ENCODE measurements around the gene GABRQ.
A peak's percentile ranks its signal among the peaks of the same experiment; 100 is the strongest.

Gene GABRQ

DNA sequence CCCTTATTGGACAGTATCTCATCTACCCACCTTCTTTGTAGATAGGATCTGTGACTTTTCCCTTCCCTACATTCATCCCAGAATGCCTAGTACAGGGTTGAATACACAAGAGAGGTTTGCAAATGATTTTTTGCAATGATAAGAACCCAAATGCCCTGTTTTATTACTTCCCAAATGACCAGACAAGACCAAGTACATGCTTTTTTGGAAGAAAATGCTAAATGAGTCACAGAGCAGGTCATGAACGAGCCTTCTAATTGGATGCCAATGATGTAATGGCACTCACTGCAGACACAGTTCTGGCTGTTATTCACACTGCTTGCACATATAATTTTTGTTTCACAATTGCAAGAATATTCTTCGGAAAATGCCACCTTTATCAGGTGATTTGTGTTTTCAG, 17.8 kb upstream of the GABRQ start:
- Histone ChIP-seq H3K4me1 (ENCODE audit: control insufficient read depth, insufficient read depth, low read length) (no peaks in the 10 kb centered on the region), H3K4me3 (ENCODE audit: low read depth, low read length) (no peak overlapping the region), H3K27ac (ENCODE audit: extremely low read depth, low read depth, low read length) (no peak overlapping the region), H3K36me3 (ENCODE audit: control insufficient read depth in 2 of 2, insufficient read depth in 1 of 2, low read length in 2 of 2) (no peaks in the 10 kb centered on the region), H3K9me3 (ENCODE audit: control insufficient read depth, insufficient read depth, low read depth, low read length) (no peaks in the 10 kb centered on the region)
- TF ChIP-seq, protein P1, sequence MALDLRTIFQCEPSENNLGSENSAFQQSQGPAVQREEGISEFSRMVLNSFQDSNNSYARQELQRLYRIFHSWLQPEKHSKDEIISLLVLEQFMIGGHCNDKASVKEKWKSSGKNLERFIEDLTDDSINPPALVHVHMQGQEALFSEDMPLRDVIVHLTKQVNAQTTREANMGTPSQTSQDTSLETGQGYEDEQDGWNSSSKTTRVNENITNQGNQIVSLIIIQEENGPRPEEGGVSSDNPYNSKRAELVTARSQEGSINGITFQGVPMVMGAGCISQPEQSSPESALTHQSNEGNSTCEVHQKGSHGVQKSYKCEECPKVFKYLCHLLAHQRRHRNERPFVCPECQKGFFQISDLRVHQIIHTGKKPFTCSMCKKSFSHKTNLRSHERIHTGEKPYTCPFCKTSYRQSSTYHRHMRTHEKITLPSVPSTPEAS (tag by site-specific recombination; IDR thresholded peaks at IDR 0.05) = no peak
- TF ChIP-seq, protein P2, sequence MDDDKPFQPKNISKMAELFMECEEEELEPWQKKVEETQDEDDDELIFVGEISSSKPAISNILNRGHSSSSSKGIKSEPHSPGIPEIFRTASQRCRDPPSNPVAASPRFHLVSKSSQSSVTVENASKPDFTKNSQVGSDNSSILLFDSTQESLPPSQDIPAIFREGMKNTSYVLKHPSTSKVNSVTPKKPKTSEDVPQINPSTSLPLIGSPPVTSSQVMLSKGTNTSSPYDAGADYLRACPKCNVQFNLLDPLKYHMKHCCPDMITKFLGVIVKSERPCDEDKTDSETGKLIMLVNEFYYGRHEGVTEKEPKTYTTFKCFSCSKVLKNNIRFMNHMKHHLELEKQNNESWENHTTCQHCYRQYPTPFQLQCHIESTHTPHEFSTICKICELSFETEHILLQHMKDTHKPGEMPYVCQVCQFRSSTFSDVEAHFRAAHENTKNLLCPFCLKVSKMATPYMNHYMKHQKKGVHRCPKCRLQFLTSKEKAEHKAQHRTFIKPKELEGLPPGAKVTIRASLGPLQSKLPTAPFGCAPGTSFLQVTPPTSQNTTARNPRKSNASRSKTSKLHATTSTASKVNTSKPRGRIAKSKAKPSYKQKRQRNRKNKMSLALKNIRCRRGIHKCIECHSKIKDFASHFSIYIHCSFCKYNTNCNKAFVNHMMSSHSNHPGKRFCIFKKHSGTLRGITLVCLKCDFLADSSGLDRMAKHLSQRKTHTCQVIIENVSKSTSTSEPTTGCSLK (tag by site-specific recombination; IDR thresholded peaks at IDR 0.05) = no peak
- TF ChIP-seq, protein P3, sequence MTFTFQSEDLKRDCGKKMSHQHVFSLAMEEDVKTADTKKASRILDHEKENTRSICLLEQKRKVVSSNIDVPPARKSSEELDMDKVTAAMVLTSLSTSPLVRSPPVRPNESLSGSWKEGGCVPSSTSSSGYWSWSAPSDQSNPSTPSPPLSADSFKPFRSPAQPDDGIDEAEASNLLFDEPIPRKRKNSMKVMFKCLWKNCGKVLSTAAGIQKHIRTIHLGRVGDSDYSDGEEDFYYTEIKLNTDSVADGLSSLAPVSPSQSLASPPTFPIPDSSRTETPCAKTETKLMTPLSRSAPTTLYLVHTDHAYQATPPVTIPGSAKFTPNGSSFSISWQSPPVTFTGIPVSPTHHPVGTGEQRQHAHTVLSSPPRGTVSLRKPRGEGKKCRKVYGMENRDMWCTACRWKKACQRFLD (tag by site-specific recombination; IDR thresholded peaks at IDR 0.05) = no peak
- TF ChIP-seq, protein P4, sequence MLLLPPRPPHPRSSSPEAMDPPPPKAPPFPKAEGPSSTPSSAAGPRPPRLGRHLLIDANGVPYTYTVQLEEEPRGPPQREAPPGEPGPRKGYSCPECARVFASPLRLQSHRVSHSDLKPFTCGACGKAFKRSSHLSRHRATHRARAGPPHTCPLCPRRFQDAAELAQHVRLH (tag by site-specific recombination; IDR thresholded peaks at IDR 0.05) = no peak
- no peak for TF ChIP-seq OSR2 (tag by site-specific recombination; IDR thresholded peaks at IDR 0.05)
- no peak for TF ChIP-seq ZNF558 (tag by site-specific recombination; IDR thresholded peaks at IDR 0.05)
- TF ChIP-seq ZBTB7A (tag by site-specific recombination; IDR thresholded peaks at IDR 0.05; ENCODE audit: low read depth) = no peak
- POLR2A ChIA-PET = no interaction called here
- CTCF ChIA-PET = interaction anchor here (1.0 to 1.9 kb wide), 2 partner anchors 11 to 13 kb away, joined by 3 to 14 read pairs; no protein-coding TSS in a partner anchor

DNA sequence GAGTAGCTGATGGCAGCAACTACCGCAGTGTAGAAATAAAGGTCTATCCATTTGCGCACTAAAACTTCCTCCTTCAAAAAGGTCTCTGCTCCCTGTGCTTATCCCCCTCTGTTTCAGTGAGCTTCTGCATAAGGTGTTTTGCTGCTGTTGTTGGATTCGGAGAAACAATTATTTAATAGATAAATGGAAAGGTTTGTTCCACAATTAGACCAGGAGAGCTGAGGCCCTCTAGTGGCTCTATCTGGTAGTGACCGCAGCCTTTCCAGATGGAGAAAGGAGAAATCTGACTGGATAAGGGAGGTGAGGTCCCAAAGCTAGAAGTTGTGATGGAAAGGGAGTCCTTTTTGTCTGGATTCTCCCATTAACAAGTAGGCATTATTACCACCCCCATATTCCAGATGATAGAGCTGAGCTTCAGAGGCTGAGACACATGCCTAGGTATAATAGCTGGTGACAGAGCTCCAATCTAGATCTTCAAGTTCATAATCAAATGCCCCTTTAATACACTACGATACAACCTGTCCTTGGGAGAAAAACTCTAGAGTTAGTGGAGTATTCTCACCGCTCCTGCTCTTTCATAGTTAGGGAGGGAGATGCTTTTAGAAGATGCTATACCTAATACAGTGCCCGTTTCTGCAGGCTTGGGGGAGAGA, 5.1 kb upstream of the GABRQ start:
- POLR2A ChIA-PET = interaction anchor here (1.1 kb wide), 1 partner anchor 15 kb away, joined by 3 read pairs; no protein-coding TSS in a partner anchor
- Histone ChIP-seq H3K4me3 (ENCODE audit: low read depth, low read length) (no peak overlapping the region), H3K9me3 (ENCODE audit: control insufficient read depth, insufficient read depth, low read depth, low read length) (no peaks in the 10 kb centered on the region), H3K4me1 (ENCODE audit: control insufficient read depth, insufficient read depth, low read length) (no peaks in the 10 kb centered on the region), H3K27ac (ENCODE audit: extremely low read depth, low read depth, low read length) (no peak overlapping the region), H3K36me3 (ENCODE audit: control insufficient read depth in 2 of 2, insufficient read depth in 1 of 2, low read length in 2 of 2) (no peaks in the 10 kb centered on the region)
- CTCF ChIA-PET = interaction anchor here (0.5 to 8.0 kb wide), 34 partner anchors 9 to 1483 kb away, joined by 3 to 168 read pairs (median 4); no protein-coding TSS in a partner anchor
- TF ChIP-seq, protein P5, sequence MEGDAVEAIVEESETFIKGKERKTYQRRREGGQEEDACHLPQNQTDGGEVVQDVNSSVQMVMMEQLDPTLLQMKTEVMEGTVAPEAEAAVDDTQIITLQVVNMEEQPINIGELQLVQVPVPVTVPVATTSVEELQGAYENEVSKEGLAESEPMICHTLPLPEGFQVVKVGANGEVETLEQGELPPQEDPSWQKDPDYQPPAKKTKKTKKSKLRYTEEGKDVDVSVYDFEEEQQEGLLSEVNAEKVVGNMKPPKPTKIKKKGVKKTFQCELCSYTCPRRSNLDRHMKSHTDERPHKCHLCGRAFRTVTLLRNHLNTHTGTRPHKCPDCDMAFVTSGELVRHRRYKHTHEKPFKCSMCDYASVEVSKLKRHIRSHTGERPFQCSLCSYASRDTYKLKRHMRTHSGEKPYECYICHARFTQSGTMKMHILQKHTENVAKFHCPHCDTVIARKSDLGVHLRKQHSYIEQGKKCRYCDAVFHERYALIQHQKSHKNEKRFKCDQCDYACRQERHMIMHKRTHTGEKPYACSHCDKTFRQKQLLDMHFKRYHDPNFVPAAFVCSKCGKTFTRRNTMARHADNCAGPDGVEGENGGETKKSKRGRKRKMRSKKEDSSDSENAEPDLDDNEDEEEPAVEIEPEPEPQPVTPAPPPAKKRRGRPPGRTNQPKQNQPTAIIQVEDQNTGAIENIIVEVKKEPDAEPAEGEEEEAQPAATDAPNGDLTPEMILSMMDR (tag by site-specific recombination; IDR thresholded peaks at IDR 0.05) = peak; percentile 34; the same call in 1 of the 2 replicates
- peak; percentile 74 for TF ChIP-seq ZNF654 (tag by site-specific recombination; IDR thresholded peaks at IDR 0.05; ENCODE audit: low read depth)
- TF ChIP-seq ZNF701 (tag by site-specific recombination; IDR thresholded peaks at IDR 0.05) = no peak

DNA sequence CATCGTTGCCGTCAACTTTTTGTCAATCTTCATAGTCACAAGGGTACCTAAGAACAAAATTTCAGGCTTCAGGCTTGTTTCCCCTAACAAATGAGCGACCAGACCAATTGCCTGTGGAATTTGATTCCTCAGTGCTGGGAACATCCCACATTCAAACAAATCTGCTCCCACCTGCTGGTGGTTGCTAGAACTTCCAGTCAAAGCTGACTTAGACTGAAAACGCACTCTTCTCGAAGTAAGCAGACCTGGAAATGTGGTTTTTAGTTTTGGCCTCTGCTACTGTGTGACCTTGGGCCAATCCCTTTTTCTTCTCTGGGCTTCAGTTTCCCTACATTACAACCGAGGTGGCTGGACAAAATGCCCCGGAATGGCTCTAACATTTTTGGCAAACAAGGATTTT, 1.8 kb upstream of the GABRQ start:
- no peak overlapping the region for H3K4me3 ChIP-seq (ENCODE audit: low read depth, low read length)
- H3K27ac ChIP-seq (ENCODE audit: extremely low read depth, low read depth, low read length) = no peak overlapping the region
- CTCF ChIA-PET = interaction anchor here (0.5 to 8.0 kb wide), 10 partner anchors 21 to 885 kb away, joined by 3 to 168 read pairs (median 4); no protein-coding TSS in a partner anchor
- POLR2A ChIA-PET = no interaction called here
- H3K4me1 ChIP-seq (ENCODE audit: control insufficient read depth, insufficient read depth, low read length) = no peaks in the 10 kb centered on the region
- peaks cover 2% of the 10 kb centered on the region; the same call in 1 of the 2 replicates for H3K9me3 ChIP-seq (ENCODE audit: control insufficient read depth, insufficient read depth, low read depth, low read length)
- no peaks in the 10 kb centered on the region for H3K36me3 ChIP-seq (ENCODE audit: control insufficient read depth in 2 of 2, insufficient read depth in 1 of 2, low read length in 2 of 2)
- TF ChIP-seq ZNF654 (tag by site-specific recombination; IDR thresholded peaks at IDR 0.05; ENCODE audit: low read depth) = peak; percentile 75
- 0 out of 2 replicates have a peak, but pooled peaks have one; percentile 34 for TF ChIP-seq ZNF660 (tag by site-specific recombination; IDR thresholded peaks at IDR 0.05)
- TF ChIP-seq ZNF558 (tag by site-specific recombination; IDR thresholded peaks at IDR 0.05) = no peak

All from HEK293 (cell line).